Keratinocyte (primary cell): ENCODE measurements around the gene PBOV1.

Experiments
- EZH2 ChIP-seq: IDR thresholded peaks from one replicate; pipeline ENCODE4 v1.6.1; 2012; ENCODE audit warnings: inconsistent platforms, mild to moderate bottlenecking, low read length, moderate library complexity
- TF ChIP-seq, protein P1 (sequence below), 3 experiments: IDR thresholded peaks in 1 of 3; conservative IDR thresholded peaks in 1 of 3; optimal IDR thresholded peaks in 1 of 3; 2 replicates in 2 of 3; 3 replicates in 1 of 3; pipeline versions ENCODE3 to v1.5.1; 2011; ENCODE audit warnings: low read length in 3 of 3, mild to moderate bottlenecking in 3 of 3, moderate library complexity in 2 of 3, control low read depth in 1 of 3, inconsistent platforms in 1 of 3; ENCODE audit not compliant: insufficient read depth in 2 of 3; ENCODE audit errors: extremely low read depth in 1 of 3

DNA sequence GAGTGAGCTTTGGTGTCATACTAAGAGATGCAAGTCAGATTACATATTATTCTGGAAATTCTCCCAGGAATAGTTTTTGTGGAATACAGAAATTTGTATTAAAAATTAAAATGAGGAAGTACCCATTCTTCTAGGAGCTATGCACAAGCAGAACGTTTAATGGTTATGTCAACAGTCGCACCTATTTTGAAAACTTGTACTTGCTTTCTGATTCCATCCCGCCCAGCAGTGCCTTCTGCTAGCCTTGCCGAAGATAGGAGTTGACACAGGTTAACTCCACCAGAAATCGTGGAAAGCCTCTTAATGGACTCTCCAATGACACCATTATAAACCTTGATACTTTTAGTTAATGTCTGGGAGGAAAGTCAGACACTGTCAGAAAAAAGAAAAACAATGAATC is 6.7 kb downstream of the PBOV1 start:
- TF ChIP-seq EZH2: no peak
- TF ChIP-seq, protein P1, sequence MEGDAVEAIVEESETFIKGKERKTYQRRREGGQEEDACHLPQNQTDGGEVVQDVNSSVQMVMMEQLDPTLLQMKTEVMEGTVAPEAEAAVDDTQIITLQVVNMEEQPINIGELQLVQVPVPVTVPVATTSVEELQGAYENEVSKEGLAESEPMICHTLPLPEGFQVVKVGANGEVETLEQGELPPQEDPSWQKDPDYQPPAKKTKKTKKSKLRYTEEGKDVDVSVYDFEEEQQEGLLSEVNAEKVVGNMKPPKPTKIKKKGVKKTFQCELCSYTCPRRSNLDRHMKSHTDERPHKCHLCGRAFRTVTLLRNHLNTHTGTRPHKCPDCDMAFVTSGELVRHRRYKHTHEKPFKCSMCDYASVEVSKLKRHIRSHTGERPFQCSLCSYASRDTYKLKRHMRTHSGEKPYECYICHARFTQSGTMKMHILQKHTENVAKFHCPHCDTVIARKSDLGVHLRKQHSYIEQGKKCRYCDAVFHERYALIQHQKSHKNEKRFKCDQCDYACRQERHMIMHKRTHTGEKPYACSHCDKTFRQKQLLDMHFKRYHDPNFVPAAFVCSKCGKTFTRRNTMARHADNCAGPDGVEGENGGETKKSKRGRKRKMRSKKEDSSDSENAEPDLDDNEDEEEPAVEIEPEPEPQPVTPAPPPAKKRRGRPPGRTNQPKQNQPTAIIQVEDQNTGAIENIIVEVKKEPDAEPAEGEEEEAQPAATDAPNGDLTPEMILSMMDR (optimal IDR thresholded peaks at IDR 0.05 in 1 of 3, IDR thresholded peaks at IDR 0.05 in 1 of 3, conservative IDR thresholded peaks at IDR 0.05 in 1 of 3; ENCODE audit: extremely low read depth in 1 of 3, insufficient read depth in 2 of 3, low read length in 3 of 3): no peak
